ENCODE data around the gene DUOXA2.
"Not testable (repeated sequence)": the region's sequence is repeated elsewhere in the genome, so short reads cannot be mapped to it uniquely, and the experiment has no call there.

DUOXA2 gene

DNA sequence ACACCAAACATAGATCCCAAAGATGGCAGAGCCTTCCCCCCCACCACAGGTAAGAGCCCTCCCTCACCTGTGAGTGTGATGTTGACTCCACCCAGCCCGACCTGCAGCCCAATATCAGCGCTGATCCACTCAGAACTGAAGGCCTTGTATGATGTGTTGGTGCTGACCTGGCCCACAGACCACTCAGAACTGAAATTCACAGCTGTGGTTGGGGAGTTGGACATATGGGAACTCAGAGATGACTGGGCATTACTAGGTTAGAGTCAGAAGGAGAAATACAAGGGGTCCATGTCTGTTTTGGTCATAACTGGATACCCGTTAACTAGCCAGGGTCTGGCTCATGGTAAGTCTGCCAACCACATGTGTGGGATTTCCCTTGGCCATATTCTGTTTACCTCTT is 6.9 kb downstream of the DUOXA2 start:
- Mint-ChIP-seq H3K4me3 (no peak overlapping the region), H3K36me3 (no peaks in the 10 kb centered on the region), H3K4me1 (peaks cover 20% of the 10 kb centered on the region), H3K27ac (no peak overlapping the region), H3K27me3 (peaks cover 39% of the 10 kb centered on the region), H3K9me3 (no peaks in the 10 kb centered on the region)

DNA sequence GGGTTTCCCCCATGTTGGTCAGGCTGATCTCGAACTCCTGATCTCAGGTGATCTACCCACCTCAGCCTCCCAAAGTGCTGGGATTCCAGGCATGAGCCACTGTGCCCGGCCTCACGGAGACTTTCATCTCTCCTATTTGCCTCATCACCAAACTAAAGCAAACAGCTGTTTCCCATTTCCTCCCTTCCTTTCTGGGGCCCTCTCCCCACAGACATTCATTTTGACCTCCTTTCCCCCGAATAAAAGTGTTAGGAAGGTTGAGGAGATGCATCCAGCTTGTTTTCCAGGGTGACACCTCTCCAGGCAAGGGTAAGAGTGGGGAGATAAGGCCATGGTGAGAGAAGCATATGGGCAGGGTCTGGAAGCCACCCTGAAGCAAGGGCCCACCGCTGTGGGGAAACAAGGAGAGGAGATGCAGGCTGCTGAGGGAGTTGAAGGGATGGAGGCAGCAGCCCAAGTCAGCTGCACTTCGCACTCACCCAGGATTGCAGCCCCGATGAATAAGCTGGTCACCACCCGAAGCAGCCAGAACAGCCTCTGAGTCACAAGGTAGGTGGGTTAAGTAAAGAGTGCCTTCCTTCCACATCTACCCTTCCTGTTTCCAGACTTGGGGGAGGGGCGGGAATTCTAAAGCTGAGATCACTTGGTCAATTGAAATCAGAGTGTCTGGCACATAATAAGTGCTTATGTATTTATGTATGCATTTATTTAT is 7.7 kb downstream of the DUOXA2 start:
- Mint-ChIP-seq H3K4me3 (no peak overlapping the region), H3K27me3 (peaks cover 37% of the 10 kb centered on the region), H3K4me1 (peaks cover 14% of the 10 kb centered on the region), H3K27ac (no peak overlapping the region), H3K36me3 (no peaks in the 10 kb centered on the region), H3K9me3 (no peaks in the 10 kb centered on the region)

DNA sequence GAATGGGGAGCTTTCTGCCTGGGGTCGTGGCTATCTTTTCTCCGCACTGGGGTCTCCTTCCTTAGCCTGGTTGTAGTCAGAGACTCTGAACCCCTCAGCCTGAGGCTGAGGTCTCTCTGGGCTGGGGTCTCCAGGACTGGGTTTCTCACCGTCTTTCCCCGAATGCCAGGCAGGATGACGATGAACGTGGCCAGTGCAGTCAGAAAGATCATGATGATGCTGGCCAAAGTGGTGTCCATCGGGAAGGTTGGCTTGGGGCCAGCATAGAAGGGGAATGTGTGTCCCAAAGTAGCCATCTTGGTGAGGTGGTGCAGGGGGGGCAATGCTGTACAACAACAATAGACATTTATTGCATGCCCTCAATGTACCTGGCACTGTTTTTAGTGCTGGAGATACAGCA is 8.6 kb downstream of the DUOXA2 start:
- Mint-ChIP-seq H3K4me3 (no peak overlapping the region), H3K27me3 (peaks cover 36% of the 10 kb centered on the region), H3K27ac (no peak overlapping the region), H3K36me3 (no peaks in the 10 kb centered on the region), H3K9me3 (no peaks in the 10 kb centered on the region), H3K4me1 (peaks cover 7% of the 10 kb centered on the region)

DNA sequence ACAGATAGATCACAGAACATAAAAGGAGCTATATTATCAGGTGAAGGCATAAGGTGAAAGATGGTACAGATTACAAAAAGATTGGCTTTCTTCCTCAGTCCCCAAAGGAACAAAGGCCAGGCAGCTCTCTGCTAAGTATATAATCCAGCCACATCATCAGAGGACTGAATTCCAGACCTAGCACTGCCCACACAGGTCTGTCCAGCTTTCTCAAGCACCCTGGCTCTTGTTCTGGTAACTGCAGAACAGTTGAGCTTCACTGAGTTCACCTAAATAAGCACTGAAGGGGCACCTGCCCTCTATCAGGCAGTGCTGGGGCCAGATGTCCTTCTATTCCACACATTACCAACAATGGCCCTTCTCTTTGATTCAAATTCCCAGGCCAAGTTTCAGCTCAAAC is 9.3 kb downstream of the DUOXA2 start:
- Mint-ChIP-seq H3K9me3 (no peaks in the 10 kb centered on the region), H3K4me3 (no peak overlapping the region), H3K36me3 (no peaks in the 10 kb centered on the region), H3K4me1 (peaks cover 2% of the 10 kb centered on the region), H3K27ac (no peak overlapping the region), H3K27me3 (peaks cover 41% of the 10 kb centered on the region)

DNA sequence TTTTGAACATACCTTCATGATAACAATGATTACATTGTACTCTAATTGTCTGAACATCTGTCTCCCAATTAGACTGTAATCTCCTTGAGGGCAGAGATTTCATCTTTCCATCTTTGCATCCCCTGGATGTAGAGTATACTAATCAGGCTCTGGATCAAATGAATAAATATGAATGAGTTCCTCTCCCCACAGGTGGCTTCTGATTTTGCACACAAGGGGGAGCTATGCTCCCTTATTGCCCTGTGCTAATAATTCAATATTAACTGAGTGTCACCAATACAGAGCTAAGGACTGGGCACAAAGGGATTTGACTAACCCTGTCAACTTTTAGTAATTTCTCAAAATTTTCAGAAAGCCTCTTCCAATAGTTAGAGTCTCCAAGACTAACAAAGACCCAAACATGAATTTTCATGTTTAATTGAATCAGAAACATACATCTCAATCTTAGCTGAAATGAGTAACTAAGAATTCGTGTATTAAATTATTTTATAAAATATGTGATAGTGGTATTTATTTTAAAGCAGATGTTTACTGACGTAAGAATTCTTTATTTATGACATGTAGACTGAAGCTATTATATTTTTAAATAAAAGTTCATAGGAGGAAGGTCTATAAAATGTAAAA is 12.5 kb downstream of the DUOXA2 start:
- no peaks in the 10 kb centered on the region for H3K9me3 Mint-ChIP-seq
- peaks cover 10% of the 10 kb centered on the region for H3K4me1 Mint-ChIP-seq
- H3K36me3 Mint-ChIP-seq, result no peaks in the 10 kb centered on the region
- H3K27ac Mint-ChIP-seq, result no peak overlapping the region
- H3K4me3 Mint-ChIP-seq, result no peak overlapping the region
- peaks cover 49% of the 10 kb centered on the region for H3K27me3 Mint-ChIP-seq

DNA sequence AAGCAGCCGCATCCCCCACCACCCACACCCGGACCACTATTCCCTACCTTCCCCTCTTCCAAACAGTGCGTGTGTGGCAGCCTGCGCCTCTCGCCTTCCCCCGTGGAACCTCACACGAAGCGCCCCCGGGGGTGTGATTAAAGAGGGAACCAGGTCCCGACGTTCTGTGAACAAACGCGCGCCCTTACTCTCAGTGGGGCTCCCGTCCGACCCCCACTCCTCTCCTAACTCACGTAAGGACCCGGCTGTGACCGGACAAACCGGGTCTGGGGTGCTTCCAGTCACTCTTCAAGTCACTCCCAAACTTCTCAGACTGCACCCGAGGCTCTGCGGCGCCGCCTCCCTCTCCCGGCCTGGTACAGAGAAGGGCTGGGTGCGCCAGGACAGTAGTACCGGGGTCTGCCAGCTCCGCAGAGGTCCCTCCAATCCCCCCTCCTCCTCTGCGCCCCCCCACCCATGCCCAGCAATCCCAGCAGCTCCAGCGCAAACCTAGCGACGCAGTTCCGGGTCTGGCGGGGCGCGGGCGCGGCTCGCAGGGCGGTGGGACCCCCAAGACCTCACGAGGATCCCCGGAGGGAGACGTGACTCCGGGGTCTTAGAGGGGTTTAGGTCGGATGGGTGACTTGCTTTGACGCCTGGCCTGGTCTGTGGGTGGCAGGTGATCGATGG is 15.0 kb downstream of the DUOXA2 start:
- Mint-ChIP-seq H3K36me3 (no peaks in the 10 kb centered on the region), H3K9me3 (no peaks in the 10 kb centered on the region), H3K4me1 (peaks cover 10% of the 10 kb centered on the region), H3K27me3 (peaks cover 53% of the 10 kb centered on the region), H3K4me3 (peak overlapping the region; percentile 20), H3K27ac (no peak overlapping the region)

DNA sequence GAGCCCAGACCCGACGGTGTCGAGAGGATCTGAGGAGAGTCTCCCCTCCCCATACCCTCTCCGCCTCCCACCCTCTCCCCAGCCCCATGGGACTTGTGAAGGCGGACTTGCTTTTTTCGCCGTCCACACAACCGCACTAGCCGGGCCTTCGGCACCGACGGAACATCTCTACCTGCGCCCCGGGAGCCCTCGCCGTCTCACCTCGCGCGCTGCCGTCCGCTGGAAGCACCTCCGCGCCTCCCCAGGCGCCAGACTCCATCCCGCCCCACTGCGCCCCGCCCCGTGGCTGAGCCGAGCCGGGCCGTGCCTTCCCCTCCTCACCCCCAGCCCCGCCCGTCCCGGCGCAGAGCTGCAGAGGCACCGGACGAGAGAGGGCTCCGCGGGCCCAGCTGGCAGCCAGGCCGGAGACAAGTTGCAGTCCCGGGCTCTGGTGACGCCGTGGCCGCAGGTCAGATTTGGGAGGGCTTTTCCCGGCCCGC is 15.6 kb downstream of the DUOXA2 start, which contains the start of the genes DUOX1 and DUOXA1:
TSS of gene DUOX1 (plus strand) at position 344 of the 479 bp plus-strand sequence. CDS start 1,973 bp downstream, outside the sequence.
TSS of gene DUOXA1 (minus strand) at position 229 of the 479 bp plus-strand sequence. CDS start 6,865 bp downstream, outside the sequence.
- H3K4me3 Mint-ChIP-seq, result peak within 1 kb of the TSS; percentile 63
- H3K27me3 Mint-ChIP-seq, result peaks cover 57% of the 10 kb centered on the region
- peaks cover 16% of the 10 kb centered on the region for H3K4me1 Mint-ChIP-seq
- no peak within 1 kb of the TSS for H3K27ac Mint-ChIP-seq
- no peaks in the 10 kb centered on the region for H3K36me3 Mint-ChIP-seq
- H3K9me3 Mint-ChIP-seq, result no peaks in the 10 kb centered on the region

DNA sequence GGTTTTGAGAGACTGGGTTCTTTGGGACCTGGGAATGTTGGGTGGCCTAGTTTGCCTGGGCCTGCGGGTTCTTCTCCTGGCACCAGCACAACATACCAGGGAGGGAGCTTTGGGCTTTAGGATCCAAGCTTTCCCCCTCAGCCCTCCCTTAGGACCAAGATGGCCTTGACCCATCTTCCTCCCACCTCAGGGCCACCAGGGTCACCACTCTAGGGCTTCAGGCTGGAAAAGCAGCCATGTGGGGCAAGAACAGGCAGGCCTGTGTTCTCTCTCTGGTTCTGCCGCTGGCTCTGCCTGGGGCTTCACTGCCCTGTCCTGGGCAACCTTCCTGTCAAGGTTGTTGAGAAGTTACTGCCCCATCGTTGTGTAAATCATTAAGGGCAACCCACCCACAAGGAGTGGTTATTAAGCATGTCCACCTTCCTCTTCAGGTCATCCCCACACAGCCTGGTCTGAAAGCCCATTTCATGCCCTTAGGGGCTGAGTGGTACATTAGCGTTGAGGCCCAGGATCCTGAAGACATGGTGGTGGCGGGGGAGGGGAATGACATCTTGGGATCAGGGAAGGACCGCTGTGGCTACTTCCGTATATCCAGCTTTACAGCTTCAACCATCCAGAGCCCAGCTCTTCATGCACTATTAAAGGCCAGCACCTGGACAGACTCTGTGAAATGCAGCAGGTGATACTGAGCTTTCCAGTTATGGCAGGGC is 16.3 kb downstream of the DUOXA2 start:
- H3K4me3 Mint-ChIP-seq, result peak overlapping the region; percentile 63
- H3K9me3 Mint-ChIP-seq, result no peaks in the 10 kb centered on the region
- H3K27me3 Mint-ChIP-seq, result peaks cover 53% of the 10 kb centered on the region
- no peak overlapping the region for H3K27ac Mint-ChIP-seq
- peaks cover 19% of the 10 kb centered on the region for H3K4me1 Mint-ChIP-seq
- no peaks in the 10 kb centered on the region for H3K36me3 Mint-ChIP-seq

DNA sequence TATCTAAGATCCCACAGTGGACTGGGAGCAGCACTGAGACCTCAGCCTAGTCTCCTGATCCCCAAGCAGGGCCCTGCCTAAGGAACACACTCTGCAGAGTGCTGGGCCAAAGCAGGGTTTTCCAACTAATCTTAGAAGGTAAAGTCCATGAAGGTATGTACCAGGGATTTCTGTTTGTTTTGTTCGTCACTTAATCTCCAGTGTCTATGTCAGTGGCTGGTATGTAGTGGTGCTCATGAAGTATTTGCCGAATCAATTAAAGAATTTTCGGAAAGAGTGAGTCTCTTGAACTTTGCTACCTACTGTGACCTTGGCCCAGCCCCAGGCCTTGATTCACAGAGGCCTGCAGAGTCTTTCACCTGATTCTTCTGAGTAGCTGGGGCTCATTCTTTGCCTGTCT is 17.4 kb downstream of the DUOXA2 start:
- H3K9me3 Mint-ChIP-seq, result no peaks in the 10 kb centered on the region

DNA sequence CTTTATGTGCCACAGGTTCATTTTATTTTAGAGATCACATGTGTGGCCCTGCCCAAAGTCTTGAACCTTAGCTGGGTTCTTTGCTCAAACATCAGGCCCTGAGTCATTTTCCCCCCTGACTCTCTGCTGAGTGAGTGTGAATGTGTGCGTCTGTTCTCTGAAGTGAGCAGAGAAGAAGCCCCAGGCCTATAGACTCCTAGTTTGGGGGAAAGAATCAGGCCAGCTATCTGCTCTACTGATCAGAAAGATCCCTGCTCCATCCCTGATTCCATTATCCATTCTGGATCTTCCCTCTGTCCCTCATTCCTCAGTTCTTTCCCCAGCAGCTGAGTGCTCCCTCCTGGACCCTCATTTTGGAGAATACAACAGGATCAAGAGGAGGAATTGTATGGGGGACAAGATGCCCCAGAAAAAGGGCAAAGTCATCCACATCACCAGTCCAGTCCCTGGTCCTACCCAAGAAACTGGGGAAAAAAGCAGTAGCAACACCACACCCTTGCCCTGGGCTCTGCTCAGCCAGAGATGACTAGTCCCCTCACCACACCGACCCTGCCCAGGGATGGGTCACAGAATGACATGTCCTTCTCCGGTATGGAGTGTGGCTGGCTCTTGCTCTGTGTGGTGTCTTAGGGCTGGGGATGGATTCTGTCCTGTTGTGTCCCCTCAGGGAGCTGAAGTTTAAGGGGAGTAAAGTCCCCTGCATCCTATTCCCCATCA is 18.9 kb downstream of the DUOXA2 start:
- H3K4me3 Mint-ChIP-seq, result no peak overlapping the region
- H3K4me1 Mint-ChIP-seq, result peaks cover 26% of the 10 kb centered on the region
- peaks cover 47% of the 10 kb centered on the region for H3K27me3 Mint-ChIP-seq
- no peaks in the 10 kb centered on the region for H3K9me3 Mint-ChIP-seq
- H3K36me3 Mint-ChIP-seq, result no peaks in the 10 kb centered on the region
- H3K27ac Mint-ChIP-seq, result no peak overlapping the region

More for the DNA sequence above, 17.4 kb downstream of the DUOXA2 start:
- H3K27ac Mint-ChIP-seq, result no peak overlapping the region
- H3K4me3 Mint-ChIP-seq, result no peak overlapping the region
- H3K4me1 Mint-ChIP-seq, result peaks cover 25% of the 10 kb centered on the region
- H3K36me3 Mint-ChIP-seq, result no peaks in the 10 kb centered on the region
- H3K27me3 Mint-ChIP-seq, result peaks cover 50% of the 10 kb centered on the region

DNA sequence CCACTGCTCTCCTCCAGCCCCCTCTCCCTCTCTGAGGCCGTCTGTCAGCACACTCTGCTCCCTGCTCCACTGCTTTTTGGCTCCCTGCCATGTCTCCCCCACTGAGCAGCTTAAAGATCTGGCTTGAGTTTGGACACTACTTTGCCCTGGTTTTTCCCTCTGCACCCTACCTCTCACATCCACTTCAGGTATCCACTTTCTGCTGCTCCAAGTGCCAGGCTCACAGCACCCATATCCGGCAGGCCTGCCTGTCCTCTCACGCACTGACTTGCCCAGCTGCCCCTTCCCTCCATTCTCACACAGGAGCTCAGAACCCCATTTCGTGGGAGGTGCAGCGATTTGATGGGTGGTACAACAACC is 19.4 kb downstream of the DUOXA2 start:
- H3K36me3 Mint-ChIP-seq, result no peaks in the 10 kb centered on the region
- no peak overlapping the region for H3K27ac Mint-ChIP-seq
- no peak overlapping the region for H3K4me3 Mint-ChIP-seq
- H3K4me1 Mint-ChIP-seq, result peaks cover 23% of the 10 kb centered on the region
- H3K9me3 Mint-ChIP-seq, result no peaks in the 10 kb centered on the region
- peaks cover 42% of the 10 kb centered on the region for H3K27me3 Mint-ChIP-seq

DNA sequence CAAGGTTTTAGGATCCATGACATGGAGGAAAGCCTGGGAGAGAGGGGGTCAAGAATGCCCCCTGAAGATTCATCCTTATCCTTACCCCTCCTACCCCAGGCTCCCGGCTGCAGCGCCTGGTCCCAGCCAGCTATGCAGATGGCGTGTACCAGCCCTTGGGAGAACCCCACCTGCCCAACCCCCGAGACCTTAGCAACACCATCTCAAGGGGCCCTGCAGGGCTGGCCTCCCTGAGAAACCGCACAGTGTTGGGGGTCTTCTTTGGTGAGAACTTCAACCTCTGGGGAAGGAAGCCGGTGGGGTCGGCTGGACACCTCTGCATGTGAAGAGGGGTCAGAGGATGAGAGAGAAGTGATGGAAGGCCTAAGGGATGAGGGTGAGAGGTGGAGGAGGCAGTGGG is 19.9 kb downstream of the DUOXA2 start:
- no peak overlapping the region for H3K4me3 Mint-ChIP-seq
- peaks cover 22% of the 10 kb centered on the region for H3K4me1 Mint-ChIP-seq
- no peak overlapping the region for H3K27ac Mint-ChIP-seq
- H3K27me3 Mint-ChIP-seq, result peaks cover 39% of the 10 kb centered on the region
- no peaks in the 10 kb centered on the region for H3K36me3 Mint-ChIP-seq
- no peaks in the 10 kb centered on the region for H3K9me3 Mint-ChIP-seq

DNA sequence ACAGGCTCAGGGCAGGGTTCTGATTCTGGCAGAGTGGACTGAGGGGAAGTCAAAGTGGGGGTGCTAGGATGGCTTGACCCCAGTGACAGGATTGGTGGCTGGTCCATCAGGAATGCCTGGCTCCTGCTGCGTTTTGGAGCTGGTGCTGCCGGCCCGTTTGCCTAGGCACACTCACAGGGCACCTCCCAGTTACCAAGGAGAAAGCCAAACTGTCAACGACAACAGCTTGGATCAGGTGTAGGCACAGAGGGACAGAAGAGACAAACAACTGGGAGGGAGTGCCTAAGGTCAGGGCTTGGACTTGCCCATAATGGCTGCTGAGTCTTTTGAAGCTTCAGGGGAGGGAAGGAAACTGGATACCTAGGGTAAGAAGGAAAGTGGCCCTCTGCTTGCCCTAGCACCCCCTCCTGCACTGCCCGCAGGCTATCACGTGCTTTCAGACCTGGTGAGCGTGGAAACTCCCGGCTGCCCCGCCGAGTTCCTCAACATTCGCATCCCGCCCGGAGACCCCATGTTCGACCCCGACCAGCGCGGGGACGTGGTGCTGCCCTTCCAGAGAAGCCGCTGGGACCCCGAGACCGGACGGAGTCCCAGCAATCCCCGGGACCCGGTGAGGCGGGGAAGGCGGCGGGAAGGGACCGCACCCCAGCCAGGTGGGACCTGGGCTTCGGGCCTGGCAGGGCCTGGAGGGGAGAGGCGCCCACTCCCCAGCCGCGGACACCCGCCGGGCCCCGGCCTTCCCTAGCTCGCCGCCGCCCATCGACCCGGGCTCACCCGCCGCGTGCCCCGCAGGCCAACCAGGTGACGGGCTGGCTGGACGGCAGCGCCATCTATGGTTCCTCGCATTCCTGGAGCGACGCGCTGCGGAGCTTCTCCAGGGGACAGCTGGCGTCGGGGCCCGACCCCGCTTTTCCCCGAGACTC is 20.8 kb downstream of the DUOXA2 start:
- peaks cover 39% of the 10 kb centered on the region for H3K27me3 Mint-ChIP-seq
- H3K36me3 Mint-ChIP-seq, result no peaks in the 10 kb centered on the region
- H3K27ac Mint-ChIP-seq, result no peak overlapping the region
- H3K4me1 Mint-ChIP-seq, result peaks cover 22% of the 10 kb centered on the region
- H3K9me3 Mint-ChIP-seq, result no peaks in the 10 kb centered on the region
- H3K4me3 Mint-ChIP-seq, result peak overlapping the region; percentile 70

DNA sequence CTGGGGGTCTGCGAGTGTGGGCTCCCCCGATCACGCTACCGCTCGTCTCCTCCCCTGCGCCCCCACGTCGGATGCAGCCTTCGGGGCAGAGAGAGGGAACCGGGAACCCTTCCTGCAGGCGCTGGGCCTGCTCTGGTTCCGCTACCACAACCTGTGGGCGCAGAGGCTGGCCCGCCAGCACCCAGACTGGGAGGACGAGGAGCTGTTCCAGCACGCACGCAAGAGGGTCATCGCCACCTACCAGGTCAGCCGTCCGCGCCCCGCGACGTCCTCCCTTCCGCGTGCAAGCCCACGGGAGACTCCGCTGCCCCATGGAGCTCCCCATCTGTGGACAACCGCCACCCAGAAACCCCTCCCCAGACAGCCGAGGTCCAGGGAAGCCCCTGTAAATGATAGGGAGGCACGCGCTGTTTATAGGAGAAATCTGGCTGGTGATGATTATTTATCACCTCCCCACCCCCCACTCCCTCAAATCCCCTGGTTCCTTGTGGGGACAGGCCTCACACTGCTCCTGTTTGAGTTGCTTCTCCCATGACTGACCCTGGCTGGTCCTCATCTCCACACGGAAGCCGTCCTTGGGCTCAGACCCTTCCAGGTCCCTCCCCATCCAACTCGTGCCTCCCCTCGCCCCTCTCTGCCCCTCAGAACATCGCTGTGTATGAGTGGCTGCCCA is 21.7 kb downstream of the DUOXA2 start:
- H3K4me1 Mint-ChIP-seq, result peaks cover 16% of the 10 kb centered on the region
- not testable (repeated sequence) for H3K36me3 Mint-ChIP-seq, H3K9me3 Mint-ChIP-seq, H3K27ac Mint-ChIP-seq
- peak overlapping the region; percentile 52 for H3K4me3 Mint-ChIP-seq
- peaks cover 34% of the 10 kb centered on the region for H3K27me3 Mint-ChIP-seq

All from activated naive CD4-positive, alpha-beta T cell treated with anti-CD3 and anti-CD28 coated beads, Interleukin-2, amount 50 U/mL, for 24 hours (primary cell).